Stomach (tissue), 9 donors: ENCODE measurements around the gene MPIG6B. TPM values are rescaled to one million over a fixed set of nuclear protein-coding genes. Genes with fewer than 3 reads are reported as not detected.
A peak's percentile ranks its signal among the peaks of the same experiment; 100 is the strongest.

Experiments
- DNase-seq, 2 donors: peaks; one replicate each; pipeline versions ENCODE4 v3.0.0 to v3.0.0-alpha.2; 2013 to 2019
- H3K27ac ChIP-seq, 5 donors: fragments of 200-600 bp in 4 of 5; sonication (generic) in 4 of 5; one replicate each; pipeline ENCODE4 v1.5.1; 2013 to 2019; ENCODE audit warnings: mild to moderate bottlenecking in 1 of 5, moderate library complexity in 1 of 5
- H3K27me3 ChIP-seq, 3 donors: fragments of 200-600 bp; sonication (generic); one replicate each; pipeline ENCODE4 v1.5.1; 2017 to 2019; ENCODE audit warnings: mixed run types in 1 of 3
- H3K36me3 ChIP-seq, 4 donors: fragments of 200-600 bp; sonication (generic); 1 replicate in 3 of 4; 2 replicates in 1 of 4; pipeline ENCODE4 v1.5.1; 2016 to 2019
- H3K4me1 ChIP-seq, 4 donors: fragments of 200-600 bp; sonication (generic); one replicate each; pipeline ENCODE4 v1.5.1; 2016 to 2019
- H3K4me3 ChIP-seq, 4 donors: fragments of 200-600 bp; sonication (generic) in 3 of 4; one replicate each; pipeline ENCODE4 v1.5.1; 2016 to 2019; ENCODE audit warnings: mild to moderate bottlenecking in 1 of 4
- H3K9me3 ChIP-seq, 4 donors: fragments of 200-600 bp; sonication (generic); one replicate each; pipeline ENCODE4 v1.5.1; 2016 to 2019
- CTCF ChIP-seq, 7 experiments: fragments of 450-650 bp in 4 of 7; fragments of 200-600 bp in 3 of 7; sonication (generic) in 3 of 7; IDR thresholded peaks; one replicate each; pipeline ENCODE4 v1.5.1; 2016 to 2019; ENCODE audit warnings: antibody characterized with exemption in 7 of 7, control low read depth in 2 of 7, mild to moderate bottlenecking in 1 of 7
- EP300 ChIP-seq: sonication (generic); formaldehyde crosslinking; IDR thresholded peaks from one replicate; pipeline ENCODE4 v1.6.1; 2017; ENCODE audit warnings: antibody characterized with exemption
- POLR2A ChIP-seq, 4 donors: fragments of 450-650 bp; IDR thresholded peaks; one replicate each; pipeline ENCODE4 v1.6.1; 2016; ENCODE audit warnings: antibody characterized with exemption in 4 of 4, control low read depth in 2 of 4, mild to moderate bottlenecking in 1 of 4, moderate library complexity in 1 of 4
- POLR2AphosphoS5 ChIP-seq, 3 donors: sonication (generic); formaldehyde crosslinking; IDR thresholded peaks; one replicate each; pipeline ENCODE4 v1.6.1; 2016; ENCODE audit warnings: antibody characterized with exemption in 3 of 3
- WGBS, 5 donors: extraction: QIAGEN DNeasy Blood & Tissue Kit in 3 of 5; methylation state at CpG; one replicate each; pipeline versions ENCODE4 v1.1.5 to v1.1.7; 2013 to 2018; 5-methylcytosine and 5-hydroxymethylcytosine counted together
- intact Hi-C: fragments of 100-400 bp; cut with DNase I; formaldehyde crosslinking; loops from one replicate; pipeline ENCODE4 v1.15.1; 2023; ENCODE audit warnings: low total_unique reads
- polyA plus RNA-seq, 3 donors: library from polyadenylated mRNA; stranded (reverse); fragments of 200-250 nt; gene quantifications; one replicate each; pipeline ENCODE4 v1.2.3, GENCODE V29; 2013
- total RNA-seq, 5 donors: library from RNA; depleted of rRNA; stranded (reverse); fragments of >200 nt; gene quantifications; one replicate each; pipeline versions ENCODE4 v1.1.0 to v1.2.3, GENCODE V29; 2014 to 2016
- donor health status: healthy with polysubstance abuse.
- donor health status: Bipolar disorder and iron deficiency.
- donor health status: healthy.

Gene MPIG6B
- total and polyA plus RNA-seq, 8 donors = 0.10 TPM; not detected in 7

GRCh38 chr6:31736021-31736767, 13.0 kb downstream of the MPIG6B start, which contains the start of gene CLIC1:
Gene CLIC1 (minus strand): TSS chr6:31736530. CDS start chr6:31736300, 230 bp downstream.
- H3K27me3 ChIP-seq = no peaks in the 10 kb centered on the region

GRCh38 chr6:31736768-31737314, 13.7 kb downstream of the MPIG6B start:
- intact Hi-C loops = no loop called here
- Histone ChIP-seq H3K36me3 (peaks cover 21 to 27% (median 26%) of the 10 kb centered on the region in 4 donors), H3K27me3 (no peaks in the 10 kb centered on the region), H3K4me3 (peak overlapping the region; percentile 67 to 85 (median 75)), H3K9me3 (no peaks in the 10 kb centered on the region), H3K4me1 (peaks cover 55 to 80% (median 66%) of the 10 kb centered on the region in 4 donors), H3K27ac (peak overlapping the region; percentile 94 to 97 (median 95))
- no peak for TF ChIP-seq EP300
- peak in 1 of 2 donors; percentile 45 for DNase-seq
- WGBS, 5 donors = 20 to 34% (median 27%) methylated on average over 9 to 10 of the region's 10 CpGs

More at GRCh38 chr6:31736021-31736767, 13.0 kb downstream of the MPIG6B start, which contains the start of gene CLIC1:
- H3K9me3 ChIP-seq = no peaks in the 10 kb centered on the region
- intact Hi-C loops = no loop called here
- TF ChIP-seq POLR2A (IDR thresholded peaks at IDR 0.05) = peak in 2 of 4 donors; percentile 70 to 87
- TF ChIP-seq CTCF (IDR thresholded peaks at IDR 0.05) = no peak
- TF ChIP-seq POLR2AphosphoS5 (IDR thresholded peaks at IDR 0.05) = peak in 2 of 3 donors; percentile 96 to 97
- peak; percentile 87 to 96 for DNase-seq
- WGBS, 5 donors = 0 to 1% (median 0%) methylated on average over 22 to 24 of the region's 24 CpGs
- peaks cover 28 to 33% (median 32%) of the 10 kb centered on the region in 4 donors for H3K36me3 ChIP-seq
- peak within 1 kb of the TSS; percentile 67 to 85 (median 75) for H3K4me3 ChIP-seq
- peak within 1 kb of the TSS; percentile 94 to 97 (median 95) for H3K27ac ChIP-seq
- peaks cover 55 to 83% (median 68%) of the 10 kb centered on the region in 4 donors for H3K4me1 ChIP-seq

DNA sequence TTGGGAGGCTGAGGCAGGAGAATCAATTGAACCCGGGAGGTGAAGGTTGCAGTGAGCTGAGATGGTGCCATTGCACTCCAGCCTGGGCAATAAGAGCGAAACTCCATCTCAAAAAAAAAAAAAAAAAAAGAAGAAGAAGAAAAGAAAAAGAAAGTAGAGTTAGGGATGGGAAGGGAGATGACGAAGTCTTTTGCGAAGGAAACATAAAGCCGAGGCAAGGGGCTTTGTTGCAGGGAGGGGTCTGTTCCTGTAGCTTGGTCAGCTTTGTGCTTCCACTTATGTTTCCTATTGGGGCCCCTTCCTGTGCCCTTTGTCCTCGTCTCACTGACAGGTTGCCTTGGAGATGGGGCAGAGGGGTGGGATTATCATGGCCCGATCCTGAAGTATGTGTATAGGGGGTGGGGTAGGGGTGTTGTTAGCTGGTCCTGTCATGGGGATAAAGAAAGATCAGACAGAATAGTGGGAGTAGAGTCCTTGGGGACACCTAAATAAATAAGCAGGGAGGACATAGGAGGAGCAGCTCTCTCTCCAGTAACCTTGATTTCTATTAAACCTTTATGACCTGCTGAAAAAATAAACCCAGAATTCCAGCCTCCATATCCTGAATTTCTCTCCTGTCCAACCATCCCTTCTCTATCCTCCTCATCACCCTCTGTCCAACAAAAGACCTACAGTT, 14.3 kb downstream of the MPIG6B start:
- peak overlapping the region; percentile 94 to 97 (median 95) for H3K27ac ChIP-seq
- H3K4me3 ChIP-seq = peak overlapping the region in 2 of 4 donors; percentile 78 to 85
- no peaks in the 10 kb centered on the region for H3K9me3 ChIP-seq
- peak in 1 of 2 donors; percentile 90 for DNase-seq
- H3K4me1 ChIP-seq = peaks cover 55 to 73% (median 63%) of the 10 kb centered on the region in 4 donors
- TF ChIP-seq POLR2AphosphoS5 (IDR thresholded peaks at IDR 0.05) (no peak), CTCF (IDR thresholded peaks at IDR 0.05) (no peak), EP300 (no peak), POLR2A (IDR thresholded peaks at IDR 0.05) (no peak)
- WGBS, 5 donors = 30 to 49% (median 40%) methylated on average over 7 of the region's 7 CpGs
- intact Hi-C loops = no loop called here
- H3K36me3 ChIP-seq = peaks cover 15 to 21% (median 20%) of the 10 kb centered on the region in 4 donors
- H3K27me3 ChIP-seq = no peaks in the 10 kb centered on the region

- peak overlapping the region in 1 of 4 donors; percentile 8 for H3K4me3 ChIP-seq
- TF ChIP-seq CTCF (IDR thresholded peaks at IDR 0.05) (peak in 2 of 7 experiments; percentile 21 to 30), POLR2AphosphoS5 (IDR thresholded peaks at IDR 0.05) (peak in 2 of 3 donors; percentile 41 to 71), POLR2A (IDR thresholded peaks at IDR 0.05) (peak in 1 of 4 donors; percentile 7), EP300 (no peak)
- H3K4me1 ChIP-seq = peaks cover 52 to 65% (median 60%) of the 10 kb centered on the region in 4 donors
- intact Hi-C loops = no loop called here
- H3K36me3 ChIP-seq = peaks cover 7 to 12% (median 11%) of the 10 kb centered on the region in 4 donors
- H3K27ac ChIP-seq = peak overlapping the region; percentile 94 to 97 (median 95)
- DNase-seq = peak; percentile 89 to 94
- no peaks in the 10 kb centered on the region for H3K9me3 ChIP-seq
- 5 to 13% (median 10%) methylated on average over 6 of the region's 6 CpGs for WGBS, 5 donors
- H3K27me3 ChIP-seq = no peaks in the 10 kb centered on the region
These were observed 15.1 kb downstream of the MPIG6B start for GRCh38 chr6:31737991-31738979.
